ENCODE data around the gene MAG.

- TF ChIP-seq POLR2A (IDR thresholded peaks at IDR 0.05) (no peak), CTCF (IDR thresholded peaks at IDR 0.05) (no peak)
These were observed 23.0 kb downstream of the MAG start for GRCh38 chr19:35314858-35315470.

All from uterus (tissue), 2 donors.